Transverse colon (tissue), 4 donors: ENCODE results near the gene NUP98. TPM values are rescaled to one million over a fixed set of nuclear protein-coding genes. Genes with fewer than 3 reads are reported as not detected.

Source experiments
- DNase-seq: peaks from one replicate; pipeline ENCODE4 v3.0.0-alpha.2; 2019
- H3K27ac ChIP-seq, 4 donors: fragments of 200-600 bp; sonication (generic); 2 replicates each; pipeline ENCODE4 v1.5.1; 2016 to 2018; ENCODE audit warnings: inconsistent platforms in 4 of 4
- H3K27me3 ChIP-seq: fragments of 200-600 bp; sonication (generic); 2 replicates; pipeline ENCODE4 v1.5.1; 2017; ENCODE audit warnings: inconsistent platforms
- H3K36me3 ChIP-seq, 4 donors: fragments of 200-600 bp; sonication (generic); 2 replicates each; pipeline ENCODE4 v1.5.1; 2017 to 2019; ENCODE audit warnings: inconsistent platforms in 4 of 4
- H3K4me1 ChIP-seq, 4 donors: fragments of 200-600 bp; sonication (generic); 2 replicates each; pipeline ENCODE4 v1.5.1; 2017 to 2020; ENCODE audit warnings: inconsistent platforms in 4 of 4
- H3K4me3 ChIP-seq, 4 donors: fragments of 200-600 bp; sonication (generic); 1 replicate in 1 of 4; 2 replicates in 3 of 4; pipeline versions ENCODE4 v1.5.1 to v1.6.1; 2017 to 2019; ENCODE audit warnings: inconsistent platforms in 4 of 4
- H3K9me3 ChIP-seq, 2 donors: fragments of 200-600 bp; sonication (generic); 2 replicates each; pipeline ENCODE4 v1.5.1; 2017 to 2019; ENCODE audit warnings: inconsistent platforms in 2 of 2
- EP300 ChIP-seq: sonication (generic); formaldehyde crosslinking; IDR thresholded peaks from one replicate; pipeline ENCODE4 v1.6.1; 2017; ENCODE audit warnings: antibody characterized with exemption, low read depth
- POLR2A ChIP-seq: fragments of 450-650 bp; IDR thresholded peaks from one replicate; pipeline ENCODE4 v1.6.1; 2016; ENCODE audit warnings: antibody characterized with exemption, mild to moderate bottlenecking, moderate library complexity
- POLR2AphosphoS5 ChIP-seq, 3 donors: sonication (generic); formaldehyde crosslinking; IDR thresholded peaks; one replicate each; pipeline ENCODE4 v1.6.1; 2016; ENCODE audit warnings: antibody characterized with exemption in 3 of 3
- WGBS, 2 donors: methylation state at CpG; one replicate each; pipeline ENCODE4 v1.1.5; 2018; ENCODE audit warnings: low coverage in 1 of 2; 5-methylcytosine and 5-hydroxymethylcytosine counted together
- in situ Hi-C, 4 donors: fragments of 200-750 bp; cut with MboI; loops; one replicate each; pipeline versions ENCODE4 v1.15.0 to v1.15.1; 2017; ENCODE audit warnings: low sequenced_read_pairs in 3 of 4, low pct_ligation_motif_present in 1 of 4, low pct_unique_long_range_greater_than_20kb in 1 of 4
- intact Hi-C: fragments of 100-400 bp; cut with DNase I; formaldehyde crosslinking; loops from one replicate; pipeline ENCODE4 v1.15.1; 2023; ENCODE audit warnings: low total_unique reads
- total RNA-seq, 4 donors: library from RNA; depleted of rRNA; stranded (reverse); fragments of >200 nt; gene quantifications; one replicate each; pipeline ENCODE4 v1.1.0, GENCODE V29; 2016
- TF ChIP-seq, protein P1 (sequence below), 5 experiments: fragments of 200-600 bp in 3 of 5; fragments of 450-650 bp in 2 of 5; sonication (generic) in 3 of 5; IDR thresholded peaks; 1 replicate in 2 of 5; 2 replicates in 3 of 5; pipeline ENCODE4 v1.5.1; 2016 to 2017; ENCODE audit warnings: antibody characterized with exemption in 5 of 5, inconsistent platforms in 3 of 5, mild to moderate bottlenecking in 2 of 5, moderate library complexity in 1 of 5

Gene NUP98
- total RNA-seq, 4 donors from 2014 or later, result 37.0 to 103 (median 72.4) TPM

DNA sequence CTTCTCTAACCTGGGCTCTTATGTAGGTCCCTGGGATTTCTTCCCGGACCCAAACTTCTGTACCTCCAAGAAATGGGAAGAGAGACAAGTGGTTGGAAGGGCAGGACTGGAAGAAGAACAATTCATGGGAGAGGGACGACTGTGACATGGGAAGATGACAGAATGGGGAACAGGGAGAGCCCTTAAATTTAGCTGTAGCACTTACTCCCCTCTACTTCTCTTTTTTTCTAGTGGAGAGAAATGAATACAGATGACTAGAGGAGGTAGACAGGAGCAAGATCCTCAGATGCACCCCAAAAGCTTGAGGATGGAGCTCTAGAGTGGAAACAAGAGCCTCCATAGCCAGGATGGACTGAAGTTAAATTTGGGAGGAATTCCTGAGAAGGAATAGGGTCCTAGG lies 41.1 kb upstream of the NUP98 start:
- Histone ChIP-seq H3K4me1 (peaks cover 17 to 71% (median 32%) of the 10 kb centered on the region in 4 donors), H3K27me3 (no peaks in the 10 kb centered on the region), H3K4me3 (peak overlapping the region in 1 of 4 donors; percentile 89), H3K9me3 (no peaks in the 10 kb centered on the region), H3K27ac (peak overlapping the region; percentile 61 to 98 (median 98)), H3K36me3 (no peaks in the 10 kb centered on the region)
- DNase-seq, result no peak
- intact Hi-C loops (no loop called here), in situ Hi-C loops (no loop called here)
- 67% methylated on average over 2 of the region's 2 CpGs for WGBS, 2 donors
- TF ChIP-seq EP300 (no peak), POLR2A (no peak), POLR2AphosphoS5 (IDR thresholded peaks at IDR 0.05) (no peak)
- TF ChIP-seq, protein P1, sequence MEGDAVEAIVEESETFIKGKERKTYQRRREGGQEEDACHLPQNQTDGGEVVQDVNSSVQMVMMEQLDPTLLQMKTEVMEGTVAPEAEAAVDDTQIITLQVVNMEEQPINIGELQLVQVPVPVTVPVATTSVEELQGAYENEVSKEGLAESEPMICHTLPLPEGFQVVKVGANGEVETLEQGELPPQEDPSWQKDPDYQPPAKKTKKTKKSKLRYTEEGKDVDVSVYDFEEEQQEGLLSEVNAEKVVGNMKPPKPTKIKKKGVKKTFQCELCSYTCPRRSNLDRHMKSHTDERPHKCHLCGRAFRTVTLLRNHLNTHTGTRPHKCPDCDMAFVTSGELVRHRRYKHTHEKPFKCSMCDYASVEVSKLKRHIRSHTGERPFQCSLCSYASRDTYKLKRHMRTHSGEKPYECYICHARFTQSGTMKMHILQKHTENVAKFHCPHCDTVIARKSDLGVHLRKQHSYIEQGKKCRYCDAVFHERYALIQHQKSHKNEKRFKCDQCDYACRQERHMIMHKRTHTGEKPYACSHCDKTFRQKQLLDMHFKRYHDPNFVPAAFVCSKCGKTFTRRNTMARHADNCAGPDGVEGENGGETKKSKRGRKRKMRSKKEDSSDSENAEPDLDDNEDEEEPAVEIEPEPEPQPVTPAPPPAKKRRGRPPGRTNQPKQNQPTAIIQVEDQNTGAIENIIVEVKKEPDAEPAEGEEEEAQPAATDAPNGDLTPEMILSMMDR (IDR thresholded peaks at IDR 0.05), result no peak

DNA sequence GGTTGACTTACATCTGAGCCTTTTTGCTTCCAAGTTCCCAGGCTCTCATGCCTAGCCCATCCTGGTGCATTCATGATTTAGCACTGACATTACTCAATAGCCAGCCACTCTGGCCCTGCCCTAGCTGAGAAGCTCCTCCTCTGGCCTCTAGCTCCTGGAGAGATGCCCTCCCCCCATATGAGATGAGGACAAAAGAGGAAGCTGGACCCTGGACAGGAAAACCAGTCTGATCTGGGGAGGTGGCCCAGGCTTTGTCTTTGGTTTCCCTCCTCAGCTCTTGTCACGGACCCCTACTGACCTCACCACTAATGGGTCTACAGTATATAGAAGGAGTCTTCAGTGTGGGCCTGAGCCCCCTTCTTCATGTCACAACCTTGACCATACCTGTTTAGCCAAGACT lies 40.4 kb upstream of the NUP98 start:
- peaks cover 20 to 78% (median 35%) of the 10 kb centered on the region in 4 donors for H3K4me1 ChIP-seq
- peak in 1 of 3 donors; percentile 9 for TF ChIP-seq POLR2AphosphoS5 (IDR thresholded peaks at IDR 0.05)
- no peak for TF ChIP-seq POLR2A
- peak; percentile 54 for DNase-seq
- in situ Hi-C loops, result no loop called here
- WGBS, 2 donors, result 78% methylated on average over 1 of the region's 1 CpG; no CpG with 5 or more reads in 1 of the 2 donors
- intact Hi-C loops, result no loop called here
- H3K9me3 ChIP-seq, result no peaks in the 10 kb centered on the region
- peak overlapping the region in 1 of 4 donors; percentile 27 for H3K4me3 ChIP-seq
- no peaks in the 10 kb centered on the region for H3K27me3 ChIP-seq
- peak overlapping the region; percentile 61 to 98 (median 98) for H3K27ac ChIP-seq
- H3K36me3 ChIP-seq, result no peaks in the 10 kb centered on the region

DNA sequence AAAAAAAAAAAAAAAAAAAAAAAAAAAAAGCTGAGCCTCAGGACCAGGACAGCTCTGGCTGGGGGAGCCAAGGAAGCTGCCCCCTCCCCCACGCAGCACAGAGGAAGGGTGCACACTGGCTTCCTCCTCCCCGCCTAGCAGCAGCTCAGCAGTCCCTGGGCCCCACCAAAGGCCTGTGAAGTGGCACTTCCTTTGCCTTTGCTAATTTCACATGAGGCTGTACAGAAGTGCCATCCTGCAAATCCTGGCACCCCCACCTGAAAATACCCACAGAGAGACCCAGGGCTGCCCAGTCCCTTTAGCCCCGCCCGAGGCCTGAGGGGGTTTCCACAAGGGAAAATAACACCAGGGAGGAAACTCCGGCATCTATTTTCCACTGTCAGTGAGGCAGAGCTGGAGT lies 39.5 kb upstream of the NUP98 start:
- H3K27me3 ChIP-seq, result no peaks in the 10 kb centered on the region
- in situ Hi-C loops (no loop called here), intact Hi-C loops (no loop called here)
- H3K4me1 ChIP-seq, result peaks cover 20 to 81% (median 39%) of the 10 kb centered on the region in 4 donors
- H3K36me3 ChIP-seq, result no peaks in the 10 kb centered on the region
- 66 to 72% methylated on average over 2 to 5 of the region's 5 CpGs for WGBS, 2 donors
- peak overlapping the region in 1 of 4 donors; percentile 27 for H3K4me3 ChIP-seq
- H3K27ac ChIP-seq, result peak overlapping the region; percentile 61 to 98 (median 82)
- TF ChIP-seq, protein P1 (IDR thresholded peaks at IDR 0.05), result no peak
- no peak for TF ChIP-seq POLR2A
- no peak for TF ChIP-seq POLR2AphosphoS5 (IDR thresholded peaks at IDR 0.05)
- no peak for TF ChIP-seq EP300
- DNase-seq, result peak; percentile 50
- H3K9me3 ChIP-seq, result no peaks in the 10 kb centered on the region

DNA sequence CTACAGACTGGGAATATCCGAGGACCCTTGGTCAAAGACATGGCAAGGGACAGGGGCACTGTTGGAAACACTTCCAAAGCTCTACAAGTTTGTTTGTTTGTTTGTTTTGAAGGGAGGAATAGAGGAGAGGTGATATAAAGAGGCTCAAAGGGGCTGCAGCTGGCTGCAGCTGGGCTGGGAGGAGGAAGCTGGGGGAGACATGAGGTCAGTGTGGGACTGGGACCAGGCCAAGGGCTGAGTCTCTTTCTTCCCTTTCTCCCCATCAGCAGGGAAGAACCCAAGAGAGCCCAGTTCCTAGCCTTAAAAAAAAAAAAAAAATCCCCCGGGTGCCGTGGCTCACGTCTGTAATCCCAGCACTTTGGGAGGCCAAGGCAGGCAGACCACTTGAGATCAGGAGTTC lies 38.4 kb upstream of the NUP98 start:
- Histone ChIP-seq H3K4me1 (peaks cover 20 to 90% (median 40%) of the 10 kb centered on the region in 4 donors), H3K4me3 (no peak overlapping the region)
- in situ Hi-C loops, result no loop called here

More for the DNA sequence above, 38.4 kb upstream of the NUP98 start:
- no peak for DNase-seq
- no peaks in the 10 kb centered on the region for H3K27me3 ChIP-seq
- intact Hi-C loops, result no loop called here
- no peaks in the 10 kb centered on the region for H3K36me3 ChIP-seq
- no peak for TF ChIP-seq POLR2A
- TF ChIP-seq, protein P1 (IDR thresholded peaks at IDR 0.05), result no peak
- TF ChIP-seq POLR2AphosphoS5 (IDR thresholded peaks at IDR 0.05), result no peak
- TF ChIP-seq EP300, result no peak
- H3K27ac ChIP-seq, result peak overlapping the region; percentile 50 to 98 (median 72)
- H3K9me3 ChIP-seq, result no peaks in the 10 kb centered on the region
- 66 to 75% methylated on average over 1 to 4 of the region's 4 CpGs for WGBS, 2 donors
